Neural cell (in vitro differentiated cells): Measurements from ENCODE around the gene MRPL37. TPM values are rescaled to one million over a fixed set of nuclear protein-coding genes. Genes with fewer than 3 reads are reported as not detected.
A peak's percentile ranks its signal among the peaks of the same experiment; 100 is the strongest.

Experiments
- H2AFZ ChIP-seq: fragments of 200-600, 300-800 bp; sonication (generic), shearing (Covaris generic); 2 replicates; pipeline ENCODE4 v1.6.0; 2014; ENCODE audit warnings: low read depth, mild to moderate bottlenecking, antibody characterized with exemption, low read length, moderate library complexity
- H3F3A ChIP-seq: fragments of 200-600 bp; shearing (Covaris generic); 2 replicates; pipeline ENCODE4 v1.6.1; 2016; ENCODE audit warnings: mild to moderate bottlenecking, moderate library complexity, mixed read lengths, antibody characterized with exemption, low read length; ENCODE audit not compliant: insufficient read depth, poor library complexity, severe bottlenecking
- H3K27ac ChIP-seq: fragments of 200-600, 300-800 bp; sonication (generic), shearing (Covaris generic); 2 replicates; pipeline ENCODE4 v1.5.1; 2014; ENCODE audit warnings: mild to moderate bottlenecking, low read length, moderate library complexity
- H3K27me3 ChIP-seq: fragments of 300-800, 200-600 bp; sonication (generic), shearing (Covaris generic); 2 replicates; pipeline ENCODE4 v1.6.0; 2014; ENCODE audit warnings: mild to moderate bottlenecking, low read depth, low read length, moderate library complexity; ENCODE audit not compliant: insufficient read depth
- H3K36me3 ChIP-seq: fragments of 300-800, 200-600 bp; sonication (generic), shearing (Covaris generic); 2 replicates; pipeline ENCODE4 v1.5.1; 2014; ENCODE audit warnings: mild to moderate bottlenecking, antibody characterized with exemption, low read length, moderate library complexity; ENCODE audit not compliant: insufficient read depth
- H3K4me2 ChIP-seq: fragments of 300-800, 200-600 bp; sonication (generic), shearing (Covaris generic); 2 replicates; pipeline ENCODE4 v1.6.0; 2014; ENCODE audit warnings: mild to moderate bottlenecking, low read length
- H3K4me3 ChIP-seq: fragments of 300-800, 200-600 bp; sonication (generic), shearing (Covaris generic); 2 replicates; pipeline ENCODE4 v1.5.1; 2014; ENCODE audit warnings: mild to moderate bottlenecking, low read length, moderate library complexity
- H3K79me2 ChIP-seq: fragments of 200-600 bp; shearing (Covaris generic); replicated peaks from 2 replicates; pipeline ENCODE4 v1.6.0; 2014; ENCODE audit warnings: mild to moderate bottlenecking, low read length, moderate library complexity; ENCODE audit not compliant: insufficient read depth
- H3K9ac ChIP-seq: fragments of 300-800, 200-600 bp; sonication (generic), shearing (Covaris generic); 2 replicates; pipeline ENCODE4 v1.6.1; 2016; ENCODE audit warnings: mild to moderate bottlenecking, low read length, mixed read lengths
- H3K9me2 ChIP-seq: fragments of 200-600 bp; shearing (Covaris generic); 2 replicates; pipeline ENCODE4 v1.6.1; 2016; ENCODE audit warnings: mild to moderate bottlenecking, low read length, mixed read lengths; ENCODE audit not compliant: insufficient read depth
- H3K9me3 ChIP-seq: fragments of 200-600, 300-800 bp; sonication (generic), shearing (Covaris generic); 2 replicates; pipeline ENCODE4 v1.6.1; 2016; ENCODE audit warnings: mild to moderate bottlenecking, mixed run types, low read length, moderate library complexity, mixed read lengths
- H4K20me1 ChIP-seq: fragments of 200-600 bp; shearing (Covaris generic); 2 replicates; pipeline ENCODE4 v1.6.1; 2016; ENCODE audit warnings: mild to moderate bottlenecking, mixed run types; ENCODE audit not compliant: insufficient read depth
- CTCF ChIP-seq: fragments of 450-650 bp; IDR thresholded peaks from 2 replicates; pipeline ENCODE4 v1.5.1; 2014; ENCODE audit warnings: antibody characterized with exemption, mild to moderate bottlenecking, moderate library complexity; ENCODE audit not compliant: poor library complexity, severe bottlenecking
- EP300 ChIP-seq: fragments of 450-650 bp; conservative IDR thresholded peaks from 2 replicates; pipeline ENCODE4 v1.6.1; 2014; ENCODE audit warnings: antibody characterized with exemption, mild to moderate bottlenecking, moderate library complexity; ENCODE audit not compliant: poor library complexity, severe bottlenecking
- EZH2 ChIP-seq: fragments of 200-600, 300-800 bp; shearing (Covaris generic), sonication (generic); IDR thresholded peaks from 2 replicates; pipeline ENCODE4 v1.6.1; 2014; ENCODE audit warnings: antibody characterized with exemption, low read length, borderline replicate concordance, mild to moderate bottlenecking; ENCODE audit not compliant: insufficient read depth, poor library complexity, severe bottlenecking
- MXI1 ChIP-seq: fragments of 450-650 bp; conservative IDR thresholded peaks from 2 replicates; pipeline ENCODE4 v1.6.1; 2014; ENCODE audit warnings: antibody characterized with exemption, mild to moderate bottlenecking; ENCODE audit not compliant: poor library complexity, severe bottlenecking
- POLR2AphosphoS5 ChIP-seq: IDR thresholded peaks from 2 replicates; pipeline ENCODE4 v1.6.1; 2012
- RAD21 ChIP-seq: fragments of 450-650 bp; conservative IDR thresholded peaks from 2 replicates; pipeline ENCODE4 v1.6.1; 2014; ENCODE audit warnings: antibody characterized with exemption, mild to moderate bottlenecking, moderate library complexity
- REST ChIP-seq: IDR thresholded peaks from 2 replicates; pipeline ENCODE4 v1.6.1; 2012; ENCODE audit warnings: borderline replicate concordance
- SMC3 ChIP-seq: fragments of 450-650 bp; conservative IDR thresholded peaks from 2 replicates; pipeline ENCODE4 v1.6.1; 2014; ENCODE audit warnings: antibody characterized with exemption, mild to moderate bottlenecking, moderate library complexity; ENCODE audit not compliant: poor library complexity
- TAF1 ChIP-seq: IDR thresholded peaks from 2 replicates; pipeline ENCODE4 v1.6.1; 2012; ENCODE audit warnings: low read depth
- polyA minus RNA-seq: library from RNA; depleted of rRNA, polyadenylated mRNA; stranded (reverse); fragments of >200 nt; gene quantifications from 2 replicates; pipeline ENCODE4 v1.2.3, GENCODE V29; 2014
- polyA plus RNA-seq: library from polyadenylated mRNA; depleted of rRNA; stranded (reverse); fragments of >200 nt; gene quantifications from 2 replicates; pipeline ENCODE4 v1.2.3, GENCODE V29; 2014

Gene MRPL37
- 24.3 and 27.8 TPM in 2 replicates for polyA plus RNA-seq
- 20.4 and 24.1 TPM in 2 replicates for polyA minus RNA-seq

GRCh38 chr1:54199765-54200518 lies at the start of gene MRPL37, which contains the start of gene CYB5RL:
MRPL37 (plus strand) TSS chr1:54200167; CDS start chr1:54200244, 77 bp downstream.
CYB5RL (minus strand) TSS chr1:54200030; CDS start chr1:54195616, 4,414 bp downstream.
- Histone ChIP-seq H3F3A (no peaks in the 10 kb centered on the region), H4K20me1 (no peaks in the 10 kb centered on the region), H3K9me2 (no peaks in the 10 kb centered on the region), H3K4me2 (peak within 1 kb of the TSS; percentile 96), H3K27ac (peak within 1 kb of the TSS; percentile 59), H3K36me3 (no peaks in the 10 kb centered on the region), H3K9me3 (no peaks in the 10 kb centered on the region), H3K27me3 (no peaks in the 10 kb centered on the region), H3K79me2 (peaks cover 25% of the 10 kb centered on the region), H3K9ac (peak within 1 kb of the TSS; percentile 78), H2AFZ (peak within 1 kb of the TSS; percentile 63), H3K4me3 (peak within 1 kb of the TSS; percentile 93)
- peak; percentile 93 for TF ChIP-seq MXI1
- peak; percentile 47 for TF ChIP-seq TAF1
- TF ChIP-seq REST, result peak; percentile 29
- no peak for TF ChIP-seq EZH2
- TF ChIP-seq CTCF, result no peak
- peak; percentile 85 for TF ChIP-seq POLR2AphosphoS5
- TF ChIP-seq RAD21, result peak; percentile 53
- TF ChIP-seq SMC3, result peak; percentile 67
- TF ChIP-seq EP300, result peak; percentile 23

- TF ChIP-seq TAF1, result no peak
- no peak for TF ChIP-seq EZH2
- H3K27ac ChIP-seq, result no peak overlapping the region
These were observed 49.0 kb upstream of the MRPL37 start for GRCh38 chr1:54151013-54151412.

More at GRCh38 chr1:54151013-54151412, 49.0 kb upstream of the MRPL37 start:
- Histone ChIP-seq H3K4me3 (no peak overlapping the region), H3K4me2 (no peak overlapping the region), H2AFZ (no peak overlapping the region), H3K9ac (no peak overlapping the region), H3K36me3 (no peaks in the 10 kb centered on the region), H3K9me3 (no peaks in the 10 kb centered on the region), H3K27me3 (no peaks in the 10 kb centered on the region), H3K9me2 (no peaks in the 10 kb centered on the region), H3K79me2 (no peaks in the 10 kb centered on the region), H4K20me1 (no peaks in the 10 kb centered on the region), H3F3A (no peaks in the 10 kb centered on the region)
